Fibroblast of lung (primary cell): ENCODE data around the gene SLC9A3. TPM values are rescaled to one million over a fixed set of nuclear protein-coding genes. Genes with fewer than 3 reads are reported as not detected.

Experiments used
- DNase-seq, 2 donors: peaks; one replicate each; pipeline versions ENCODE4 v3.0.0 to v3.0.0-alpha.2; 2010; ENCODE audit warnings: low read depth in 2 of 2
- H2AFZ ChIP-seq: 2 replicates; pipeline ENCODE4 v1.5.1; 2012; ENCODE audit warnings: low read length, control low read depth, inconsistent platforms
- H3K27ac ChIP-seq: 2 replicates; pipeline ENCODE4 v1.5.1; 2011; ENCODE audit warnings: low read length, control low read depth; ENCODE audit not compliant: insufficient read depth
- H3K27me3 ChIP-seq: 2 replicates; pipeline ENCODE4 v1.5.1; 2011; ENCODE audit warnings: mild to moderate bottlenecking, low read length; ENCODE audit not compliant: control insufficient read depth, insufficient read depth
- H3K36me3 ChIP-seq: 2 replicates; pipeline ENCODE4 v1.5.1; 2011; ENCODE audit warnings: low read length; ENCODE audit not compliant: control insufficient read depth, insufficient read depth
- H3K4me1 ChIP-seq: 2 replicates; pipeline ENCODE4 v1.5.1; 2011; ENCODE audit warnings: low read length; ENCODE audit not compliant: control insufficient read depth, insufficient read depth; ENCODE audit errors: extremely low read depth
- H3K4me2 ChIP-seq: 2 replicates; pipeline ENCODE4 v1.5.1; 2011; ENCODE audit warnings: low read length, control low read depth; ENCODE audit not compliant: insufficient read depth; ENCODE audit errors: extremely low read depth
- H3K4me3 ChIP-seq, 4 experiments: fragments of 200-600 bp in 1 of 4; sonication (generic) in 1 of 4; replicated peaks in 1 of 4; 2 replicates each; pipeline ENCODE4 v1.5.1; 2011 to 2016; ENCODE audit warnings: low read length in 4 of 4, low read depth in 3 of 4, mild to moderate bottlenecking in 3 of 4, control low read depth in 2 of 4, inconsistent platforms in 1 of 4, mixed read lengths in 1 of 4; ENCODE audit not compliant: insufficient read depth in 1 of 4; ENCODE audit errors: control extremely low read depth in 1 of 4
- H3K79me2 ChIP-seq: 2 replicates; pipeline ENCODE4 v1.5.1; 2012; ENCODE audit warnings: mild to moderate bottlenecking, low read length, inconsistent platforms; ENCODE audit not compliant: control insufficient read depth, insufficient read depth
- H3K9ac ChIP-seq: 2 replicates; pipeline ENCODE4 v1.5.1; 2011; ENCODE audit warnings: mild to moderate bottlenecking, low read length, control low read depth; ENCODE audit not compliant: insufficient read depth
- H3K9me3 ChIP-seq: 2 replicates; pipeline ENCODE4 v1.5.1; 2012; ENCODE audit warnings: low read depth, low read length; ENCODE audit not compliant: control insufficient read depth, insufficient read depth
- H4K20me1 ChIP-seq: 2 replicates; pipeline ENCODE4 v1.5.1; 2011; ENCODE audit warnings: low read length; ENCODE audit not compliant: control insufficient read depth, insufficient read depth; ENCODE audit errors: extremely low read depth
- EZH2 ChIP-seq: IDR thresholded peaks from 2 replicates; pipeline ENCODE4 v1.5.1; 2012; ENCODE audit warnings: low read length, control low read depth, mild to moderate bottlenecking; ENCODE audit errors: missing control alignments
- polyA plus RNA-seq, 2 donors: library from polyadenylated mRNA; depleted of rRNA in 1 of 2; stranded (reverse) in 1 of 2; unstranded in 1 of 2; fragments of >200 nt; gene quantifications; 2 replicates each; pipeline ENCODE4 v1.2.1, GENCODE V29; 2011 to 2012; ENCODE audit warnings: missing spikeins in 1 of 2
- total RNA-seq: library from RNA; depleted of rRNA; stranded (reverse); fragments of >200 nt; gene quantifications from 2 replicates; pipeline ENCODE4 v1.2.1, GENCODE V29; 2014
- TF ChIP-seq, protein P1 (sequence below), 2 donors: IDR thresholded peaks in 1 of 2; conservative IDR thresholded peaks in 1 of 2; 1 replicate in 1 of 2; 2 replicates in 1 of 2; pipeline ENCODE4 v1.5.1; 2011 to 2012; ENCODE audit warnings: low read length in 2 of 2, control low read depth in 1 of 2, inconsistent platforms in 1 of 2, low read depth in 1 of 2, mild to moderate bottlenecking in 1 of 2

The SLC9A3 gene
- total and polyA plus RNA-seq, 2 donors (not counting 1 experiment from before 2014, with no cell fraction given) = 0.50 to 0.84 TPM

DNA sequence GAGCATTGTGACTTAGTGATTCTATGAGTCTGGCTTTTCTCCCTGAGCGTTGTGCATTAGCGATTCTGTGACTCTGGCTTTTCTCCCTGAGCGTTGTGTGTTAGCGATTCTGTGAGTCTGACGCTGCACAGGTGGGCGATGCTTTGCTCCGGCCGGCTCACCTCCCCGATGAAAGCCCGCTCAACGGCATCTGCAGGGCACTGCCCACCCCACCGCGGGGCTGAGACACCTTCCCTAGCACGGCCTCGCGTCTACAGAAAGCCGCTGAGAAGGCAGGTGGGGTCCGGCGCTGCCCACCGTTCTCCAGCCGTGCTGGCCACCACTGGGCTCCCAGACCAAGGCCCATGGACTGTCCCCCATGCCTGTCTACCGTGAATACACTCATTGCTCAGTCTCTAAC is 12.8 kb upstream of the SLC9A3 start:
- Histone ChIP-seq H3K9ac (no peak overlapping the region), H3K27me3 (peaks cover 11% of the 10 kb centered on the region), H4K20me1 (no peaks in the 10 kb centered on the region), H3K79me2 (no peaks in the 10 kb centered on the region), H3K27ac (no peak overlapping the region), H3K36me3 (no peaks in the 10 kb centered on the region), H3K4me2 (no peak overlapping the region), H2AFZ (no peak overlapping the region), H3K4me1 (no peaks in the 10 kb centered on the region), H3K9me3 (no peaks in the 10 kb centered on the region), H3K4me3 (no peak overlapping the region)
- no peak for TF ChIP-seq EZH2
- TF ChIP-seq, protein P1, sequence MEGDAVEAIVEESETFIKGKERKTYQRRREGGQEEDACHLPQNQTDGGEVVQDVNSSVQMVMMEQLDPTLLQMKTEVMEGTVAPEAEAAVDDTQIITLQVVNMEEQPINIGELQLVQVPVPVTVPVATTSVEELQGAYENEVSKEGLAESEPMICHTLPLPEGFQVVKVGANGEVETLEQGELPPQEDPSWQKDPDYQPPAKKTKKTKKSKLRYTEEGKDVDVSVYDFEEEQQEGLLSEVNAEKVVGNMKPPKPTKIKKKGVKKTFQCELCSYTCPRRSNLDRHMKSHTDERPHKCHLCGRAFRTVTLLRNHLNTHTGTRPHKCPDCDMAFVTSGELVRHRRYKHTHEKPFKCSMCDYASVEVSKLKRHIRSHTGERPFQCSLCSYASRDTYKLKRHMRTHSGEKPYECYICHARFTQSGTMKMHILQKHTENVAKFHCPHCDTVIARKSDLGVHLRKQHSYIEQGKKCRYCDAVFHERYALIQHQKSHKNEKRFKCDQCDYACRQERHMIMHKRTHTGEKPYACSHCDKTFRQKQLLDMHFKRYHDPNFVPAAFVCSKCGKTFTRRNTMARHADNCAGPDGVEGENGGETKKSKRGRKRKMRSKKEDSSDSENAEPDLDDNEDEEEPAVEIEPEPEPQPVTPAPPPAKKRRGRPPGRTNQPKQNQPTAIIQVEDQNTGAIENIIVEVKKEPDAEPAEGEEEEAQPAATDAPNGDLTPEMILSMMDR (conservative IDR thresholded peaks at IDR 0.05 in 1 of 2, IDR thresholded peaks at IDR 0.05 in 1 of 2; ENCODE audit: low read depth in 1 of 2, low read length in 2 of 2) = no peak
- DNase-seq = no peak

GRCh38 chr5:535846-536698 is 11.8 kb upstream of the SLC9A3 start:
- H3K9ac ChIP-seq = no peak overlapping the region
- no peaks in the 10 kb centered on the region for H4K20me1 ChIP-seq
- H3K27me3 ChIP-seq = peaks cover 11% of the 10 kb centered on the region
- H3K27ac ChIP-seq = no peak overlapping the region
- H2AFZ ChIP-seq = no peak overlapping the region
- TF ChIP-seq, protein P1 (conservative IDR thresholded peaks at IDR 0.05 in 1 of 2, IDR thresholded peaks at IDR 0.05 in 1 of 2; ENCODE audit: low read depth in 1 of 2, low read length in 2 of 2) = no peak
- TF ChIP-seq EZH2 = no peak
- DNase-seq = no peak
- H3K4me1 ChIP-seq = no peaks in the 10 kb centered on the region
- no peaks in the 10 kb centered on the region for H3K36me3 ChIP-seq
- no peak overlapping the region for H3K4me3 ChIP-seq
- H3K79me2 ChIP-seq = no peaks in the 10 kb centered on the region
- no peaks in the 10 kb centered on the region for H3K9me3 ChIP-seq
- no peak overlapping the region for H3K4me2 ChIP-seq

DNA sequence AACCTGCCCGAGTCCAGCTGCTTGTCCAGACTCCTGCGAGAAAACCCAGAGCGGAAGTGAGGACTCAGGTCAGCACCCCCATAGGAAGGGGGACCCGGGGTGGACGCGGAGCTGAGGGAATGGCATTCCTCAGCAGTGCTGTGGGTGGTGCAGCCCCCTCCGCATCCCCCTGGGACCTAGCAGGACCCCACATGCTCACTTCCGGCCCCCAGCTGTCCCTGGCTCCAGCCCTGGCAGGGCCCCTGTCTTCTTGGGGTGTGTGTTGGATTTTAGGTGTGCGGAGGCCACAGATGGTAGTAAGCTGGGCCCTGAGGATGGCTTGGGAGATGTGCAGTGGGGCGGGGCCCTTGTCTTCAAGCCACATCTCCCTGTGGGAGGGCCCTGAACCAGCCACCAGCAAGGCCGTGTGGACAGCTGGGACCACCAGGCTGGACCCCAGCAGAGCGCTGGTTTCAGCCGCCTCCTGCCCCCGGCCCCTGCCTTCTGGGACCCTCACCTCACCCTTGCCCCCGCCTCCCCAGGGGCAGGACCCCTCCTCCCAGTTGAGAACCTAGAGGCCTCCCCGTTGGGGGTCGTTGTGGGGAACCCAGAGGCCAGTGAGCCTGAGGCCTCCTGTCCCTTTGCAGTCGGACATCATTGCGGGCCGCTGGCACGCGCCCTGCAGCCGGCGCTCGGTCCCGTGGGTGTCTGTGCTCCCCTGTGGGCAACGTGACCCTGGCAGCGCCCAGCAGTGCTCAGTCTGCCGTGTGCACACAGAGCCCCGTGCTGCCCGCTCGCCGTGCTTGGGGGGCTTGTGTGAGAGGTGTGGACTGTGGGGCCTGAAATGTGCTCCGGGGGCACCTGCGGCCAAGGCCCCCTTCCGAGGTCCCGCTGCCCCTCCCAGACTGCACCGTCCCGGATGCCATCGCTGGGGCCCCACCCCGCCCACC is 10.8 kb upstream of the SLC9A3 start:
- Histone ChIP-seq H4K20me1 (no peaks in the 10 kb centered on the region), H2AFZ (no peak overlapping the region), H3K9me3 (no peaks in the 10 kb centered on the region), H3K36me3 (no peaks in the 10 kb centered on the region), H3K4me3 (no peak overlapping the region), H3K79me2 (no peaks in the 10 kb centered on the region), H3K27ac (no peak overlapping the region), H3K4me1 (no peaks in the 10 kb centered on the region), H3K9ac (no peak overlapping the region), H3K27me3 (peaks cover 17% of the 10 kb centered on the region), H3K4me2 (no peak overlapping the region)
- TF ChIP-seq, protein P1 (conservative IDR thresholded peaks at IDR 0.05 in 1 of 2, IDR thresholded peaks at IDR 0.05 in 1 of 2; ENCODE audit: low read depth in 1 of 2, low read length in 2 of 2) = no peak
- TF ChIP-seq EZH2 = no peak
- DNase-seq = no peak
